HG02981 (cell line): ENCODE data around the gene SMAD5.

Source experiments
- ATAC-seq: cut with Tn5 transposase; IDR thresholded peaks from one replicate; pipeline ENCODE4 v1.9.1; 2021; ENCODE audit warnings: mild to moderate bottlenecking, moderate library complexity; ENCODE audit not compliant: unreplicated experiment

Gene SMAD5

GRCh38 chr5:136132557-136133221 is at the start of gene SMAD5:
SMAD5 (plus strand) TSS chr5:136132845; CDS start chr5:136153761, 20,916 bp downstream.
- peak; percentile 90 for ATAC-seq

GRCh38 chr5:136084698-136085097 is 47.9 kb upstream of the SMAD5 start:
- ATAC-seq: no peak

GRCh38 chr5:136086783-136087566 is 45.7 kb upstream of the SMAD5 start:
- no peak for ATAC-seq

GRCh38 chr5:136087961-136088871 is 44.4 kb upstream of the SMAD5 start:
- ATAC-seq: no peak

- no peak for ATAC-seq
Measured at GRCh38 chr5:136089791-136090190, 42.9 kb upstream of the SMAD5 start.

- ATAC-seq: no peak
Measured at GRCh38 chr5:136090319-136090718, 42.3 kb upstream of the SMAD5 start.

- ATAC-seq: no peak
Measured at GRCh38 chr5:136094189-136094912, 38.3 kb upstream of the SMAD5 start.

GRCh38 chr5:136094913-136095641 is 37.6 kb upstream of the SMAD5 start:
- no peak for ATAC-seq

GRCh38 chr5:136098176-136098575 is 34.5 kb upstream of the SMAD5 start:
- ATAC-seq: no peak

GRCh38 chr5:136099870-136100269 is 32.8 kb upstream of the SMAD5 start:
- ATAC-seq: no peak

- ATAC-seq: no peak
Measured at GRCh38 chr5:136101884-136102283, 30.8 kb upstream of the SMAD5 start.

GRCh38 chr5:136103118-136103517 is 29.5 kb upstream of the SMAD5 start:
- peak; percentile 69 for ATAC-seq

- no peak for ATAC-seq
Measured at GRCh38 chr5:136104306-136104965, 28.2 kb upstream of the SMAD5 start.

GRCh38 chr5:136106351-136107031 is 26.2 kb upstream of the SMAD5 start:
- ATAC-seq: no peak

- ATAC-seq: peak; percentile 52
Measured at GRCh38 chr5:136108180-136108611, 24.4 kb upstream of the SMAD5 start.

- no peak for ATAC-seq
Measured at GRCh38 chr5:136108766-136109165, 23.9 kb upstream of the SMAD5 start.

GRCh38 chr5:136109453-136110135 is 23.1 kb upstream of the SMAD5 start:
- no peak for ATAC-seq

- no peak for ATAC-seq
Measured at GRCh38 chr5:136113606-136114005, 19.0 kb upstream of the SMAD5 start.
